22Rv1 (cell line): Measurements from ENCODE around the gene SAPCD2.

ENCODE experiments used
- CTCF ChIP-seq: fragments of 450-650 bp; IDR thresholded peaks from 2 replicates; pipeline ENCODE4 v1.5.1; 2017; ENCODE audit warnings: mild to moderate bottlenecking
- ZFX ChIP-seq: fragments of 450-650 bp; IDR thresholded peaks from 2 replicates; pipeline ENCODE4 v1.6.1; 2017; ENCODE audit warnings: antibody characterized with exemption, borderline replicate concordance

GRCh38 chr9:137021979-137022661 lies 48.2 kb downstream of the SAPCD2 start:
- TF ChIP-seq CTCF (no peak), ZFX (no peak)
